SK-N-SH treated with all-trans-retinoic acid at 6 μM for 48 hours (cell line): Measurements from ENCODE around the gene MCM10.
"Not testable (repeated sequence)": the region's sequence is repeated elsewhere in the genome, so short reads cannot be mapped to it uniquely, and the experiment has no call there.

Experiments used
- ATAC-seq: fragments of 200-7000 bp; cut with Tn5 transposase; 3 replicates; pipeline ENCODE4 v1.9.1; 2020; ENCODE audit warnings: mild to moderate bottlenecking, moderate library complexity
- ARNTL ChIP-seq: fragments of 450-650 bp; formaldehyde crosslinking; IDR thresholded peaks from 2 replicates; pipeline ENCODE4 v1.5.0; 2020; ENCODE audit warnings: low read depth, mild to moderate bottlenecking, moderate library complexity, borderline replicate concordance
- BACH2 ChIP-seq: fragments of 250-450 bp; sonication (Bioruptor Pico); IDR thresholded peaks from 2 replicates; pipeline ENCODE4 v1.9.0; 2021; ENCODE audit warnings: mild to moderate bottlenecking, borderline replicate concordance
- CREB5 ChIP-seq: fragments of 250-450 bp; sonication (Bioruptor Pico); IDR thresholded peaks from 2 replicates; pipeline ENCODE4 v1.5.1; 2020; ENCODE audit warnings: low read depth, mild to moderate bottlenecking, moderate library complexity
- CSDC2 ChIP-seq: fragments of 250-450 bp; sonication (Bioruptor Pico); IDR thresholded peaks from 2 replicates; pipeline ENCODE4 v1.5.0; 2020; ENCODE audit warnings: mild to moderate bottlenecking, moderate library complexity
- GLIS3 ChIP-seq: fragments of 250-450 bp; sonication (Bioruptor Pico); IDR thresholded peaks from 2 replicates; pipeline ENCODE4 v1.5.0; 2020; ENCODE audit warnings: mild to moderate bottlenecking, moderate library complexity
- PATZ1 ChIP-seq: fragments of 250-450 bp; sonication (Bioruptor Pico); IDR thresholded peaks from 2 replicates; pipeline ENCODE4 v1.8.0; 2020; ENCODE audit warnings: mild to moderate bottlenecking, moderate library complexity, borderline replicate concordance
- RARB ChIP-seq: fragments of 250-450 bp; sonication (Bioruptor Pico); IDR thresholded peaks from 2 replicates; pipeline ENCODE4 v1.8.0; 2021; ENCODE audit warnings: mild to moderate bottlenecking, moderate library complexity
- SNAI2 ChIP-seq: fragments of 250-450 bp; sonication (Bioruptor Pico); IDR thresholded peaks from 2 replicates; pipeline ENCODE4 v1.5.0; 2020; ENCODE audit warnings: mild to moderate bottlenecking, moderate library complexity
- TCF4 ChIP-seq: fragments of 250-450 bp; sonication (Bioruptor Pico); IDR thresholded peaks from 2 replicates; pipeline ENCODE4 v1.8.0; 2021; ENCODE audit warnings: mild to moderate bottlenecking, moderate library complexity, borderline replicate concordance
- ZFP30 ChIP-seq: fragments of 450-650 bp; formaldehyde crosslinking; IDR thresholded peaks from 2 replicates; pipeline ENCODE4 v1.5.0; 2022; ENCODE audit warnings: mild to moderate bottlenecking, moderate library complexity
- ZNF565 ChIP-seq: fragments of 450-650 bp; formaldehyde crosslinking; conservative IDR thresholded peaks from 2 replicates; pipeline ENCODE4 v1.5.0; 2020; ENCODE audit warnings: low read depth, mild to moderate bottlenecking, moderate library complexity
- ZNF70 ChIP-seq: fragments of 450-650 bp; formaldehyde crosslinking; IDR thresholded peaks from 2 replicates; pipeline ENCODE4 v1.5.0; 2020; ENCODE audit warnings: mild to moderate bottlenecking, moderate library complexity
- ZNF8 ChIP-seq: fragments of 450-650 bp; formaldehyde crosslinking; IDR thresholded peaks from 2 replicates; pipeline ENCODE4 v1.5.0; 2020; ENCODE audit warnings: mild to moderate bottlenecking, moderate library complexity
- TF ChIP-seq, protein P1 (sequence below): fragments of 250-450 bp; sonication (Bioruptor Pico); IDR thresholded peaks from 2 replicates; pipeline ENCODE4 v1.5.1; 2021; ENCODE audit warnings: mild to moderate bottlenecking, moderate library complexity
- TF ChIP-seq, protein P2 (sequence below): fragments of 250-450 bp; sonication (Bioruptor Pico); IDR thresholded peaks from 2 replicates; pipeline ENCODE4 v1.5.0; 2020; ENCODE audit warnings: mild to moderate bottlenecking, moderate library complexity
- TF ChIP-seq, protein P3 (sequence below): fragments of 250-450 bp; sonication (Bioruptor Pico); IDR thresholded peaks from 2 replicates; pipeline ENCODE4 v1.8.0; 2021; ENCODE audit warnings: low read depth, mild to moderate bottlenecking, moderate library complexity, borderline replicate concordance

Gene MCM10

GRCh38 chr10:13239923-13240322 lies 78.6 kb downstream of the MCM10 start:
- ATAC-seq, result no peak
- TF ChIP-seq, protein P1, sequence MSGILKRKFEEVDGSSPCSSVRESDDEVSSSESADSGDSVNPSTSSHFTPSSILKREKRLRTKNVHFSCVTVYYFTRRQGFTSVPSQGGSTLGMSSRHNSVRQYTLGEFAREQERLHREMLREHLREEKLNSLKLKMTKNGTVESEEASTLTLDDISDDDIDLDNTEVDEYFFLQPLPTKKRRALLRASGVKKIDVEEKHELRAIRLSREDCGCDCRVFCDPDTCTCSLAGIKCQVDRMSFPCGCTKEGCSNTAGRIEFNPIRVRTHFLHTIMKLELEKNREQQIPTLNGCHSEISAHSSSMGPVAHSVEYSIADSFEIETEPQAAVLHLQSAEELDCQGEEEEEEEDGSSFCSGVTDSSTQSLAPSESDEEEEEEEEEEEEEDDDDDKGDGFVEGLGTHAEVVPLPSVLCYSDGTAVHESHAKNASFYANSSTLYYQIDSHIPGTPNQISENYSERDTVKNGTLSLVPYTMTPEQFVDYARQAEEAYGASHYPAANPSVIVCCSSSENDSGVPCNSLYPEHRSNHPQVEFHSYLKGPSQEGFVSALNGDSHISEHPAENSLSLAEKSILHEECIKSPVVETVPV (CRISPR knock-in tag), result no peak
- no peak for TF ChIP-seq GLIS3
- TF ChIP-seq, protein P2, sequence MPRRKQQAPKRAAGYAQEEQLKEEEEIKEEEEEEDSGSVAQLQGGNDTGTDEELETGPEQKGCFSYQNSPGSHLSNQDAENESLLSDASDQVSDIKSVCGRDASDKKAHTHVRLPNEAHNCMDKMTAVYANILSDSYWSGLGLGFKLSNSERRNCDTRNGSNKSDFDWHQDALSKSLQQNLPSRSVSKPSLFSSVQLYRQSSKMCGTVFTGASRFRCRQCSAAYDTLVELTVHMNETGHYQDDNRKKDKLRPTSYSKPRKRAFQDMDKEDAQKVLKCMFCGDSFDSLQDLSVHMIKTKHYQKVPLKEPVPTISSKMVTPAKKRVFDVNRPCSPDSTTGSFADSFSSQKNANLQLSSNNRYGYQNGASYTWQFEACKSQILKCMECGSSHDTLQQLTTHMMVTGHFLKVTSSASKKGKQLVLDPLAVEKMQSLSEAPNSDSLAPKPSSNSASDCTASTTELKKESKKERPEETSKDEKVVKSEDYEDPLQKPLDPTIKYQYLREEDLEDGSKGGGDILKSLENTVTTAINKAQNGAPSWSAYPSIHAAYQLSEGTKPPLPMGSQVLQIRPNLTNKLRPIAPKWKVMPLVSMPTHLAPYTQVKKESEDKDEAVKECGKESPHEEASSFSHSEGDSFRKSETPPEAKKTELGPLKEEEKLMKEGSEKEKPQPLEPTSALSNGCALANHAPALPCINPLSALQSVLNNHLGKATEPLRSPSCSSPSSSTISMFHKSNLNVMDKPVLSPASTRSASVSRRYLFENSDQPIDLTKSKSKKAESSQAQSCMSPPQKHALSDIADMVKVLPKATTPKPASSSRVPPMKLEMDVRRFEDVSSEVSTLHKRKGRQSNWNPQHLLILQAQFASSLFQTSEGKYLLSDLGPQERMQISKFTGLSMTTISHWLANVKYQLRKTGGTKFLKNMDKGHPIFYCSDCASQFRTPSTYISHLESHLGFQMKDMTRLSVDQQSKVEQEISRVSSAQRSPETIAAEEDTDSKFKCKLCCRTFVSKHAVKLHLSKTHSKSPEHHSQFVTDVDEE (CRISPR knock-in tag), result no peak
- no peak for TF ChIP-seq BACH2 (CRISPR knock-in tag)

DNA sequence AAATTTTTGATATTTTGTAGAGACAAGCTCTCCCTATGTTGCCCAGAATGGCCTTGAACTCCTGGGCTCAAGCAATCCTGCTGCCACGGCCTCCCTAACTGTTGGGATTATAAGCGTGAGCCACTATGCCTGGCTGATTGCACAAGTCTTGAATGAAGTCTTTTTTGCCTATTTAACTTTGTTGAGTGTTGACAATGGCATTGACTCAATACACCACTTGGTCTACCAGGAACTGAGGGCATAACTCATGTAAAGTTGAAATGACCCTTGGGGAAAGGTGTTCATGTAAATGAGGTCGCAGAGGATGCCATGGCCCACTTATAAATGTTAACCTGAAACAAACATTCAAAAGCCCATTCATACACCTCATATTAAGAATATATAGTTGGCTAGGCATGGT lies 80.3 kb downstream of the MCM10 start:
- ATAC-seq, result no peak
- TF ChIP-seq ZNF70 (CRISPR knock-in tag) (no peak), CSDC2 (no peak), ZFP30 (CRISPR knock-in tag) (no peak), RARB (no peak)

GRCh38 chr10:13242260-13242659 lies 80.9 kb downstream of the MCM10 start:
- ATAC-seq, result not testable (repeated sequence)

- ATAC-seq, result no peak
- TF ChIP-seq SNAI2 (CRISPR knock-in tag) (no peak), ARNTL (CRISPR knock-in tag) (no peak)
These were observed 85.9 kb downstream of the MCM10 start for GRCh38 chr10:13247246-13247645.

- no peak for TF ChIP-seq ARNTL (CRISPR knock-in tag)
- TF ChIP-seq ZNF70 (CRISPR knock-in tag), result no peak
- TF ChIP-seq PATZ1, result no peak
- no peak for TF ChIP-seq CREB5 (CRISPR knock-in tag)
- TF ChIP-seq ZNF8 (CRISPR knock-in tag), result no peak
- TF ChIP-seq TCF4 (CRISPR knock-in tag), result no peak
- no peak for TF ChIP-seq ZFP30 (CRISPR knock-in tag)
- TF ChIP-seq, protein P1 (CRISPR knock-in tag), result no peak
- no peak for ATAC-seq
These were observed 86.4 kb downstream of the MCM10 start for GRCh38 chr10:13247784-13248183.

DNA sequence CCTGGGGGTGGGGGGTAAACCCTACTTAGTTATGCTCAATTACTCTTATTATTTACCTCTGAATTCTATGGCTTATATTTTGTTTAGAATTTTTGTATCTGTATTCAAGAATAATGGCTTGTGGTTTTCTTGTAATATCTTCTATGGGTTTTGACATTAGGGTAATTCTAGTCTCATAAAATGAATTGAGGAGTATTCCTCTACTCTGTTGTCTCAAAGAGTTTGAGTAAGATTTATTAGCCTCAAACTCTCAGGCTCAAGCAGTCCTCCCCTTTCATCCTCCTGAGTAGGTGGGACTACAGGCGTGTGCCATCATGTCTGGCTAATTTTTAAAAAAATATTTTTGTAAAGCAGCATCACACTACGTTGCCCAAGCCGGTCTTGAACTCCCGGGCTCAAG lies 92.4 kb downstream of the MCM10 start:
- no peak for ATAC-seq
- no peak for TF ChIP-seq ZNF565
- TF ChIP-seq ZFP30 (CRISPR knock-in tag), result no peak
- TF ChIP-seq, protein P3, sequence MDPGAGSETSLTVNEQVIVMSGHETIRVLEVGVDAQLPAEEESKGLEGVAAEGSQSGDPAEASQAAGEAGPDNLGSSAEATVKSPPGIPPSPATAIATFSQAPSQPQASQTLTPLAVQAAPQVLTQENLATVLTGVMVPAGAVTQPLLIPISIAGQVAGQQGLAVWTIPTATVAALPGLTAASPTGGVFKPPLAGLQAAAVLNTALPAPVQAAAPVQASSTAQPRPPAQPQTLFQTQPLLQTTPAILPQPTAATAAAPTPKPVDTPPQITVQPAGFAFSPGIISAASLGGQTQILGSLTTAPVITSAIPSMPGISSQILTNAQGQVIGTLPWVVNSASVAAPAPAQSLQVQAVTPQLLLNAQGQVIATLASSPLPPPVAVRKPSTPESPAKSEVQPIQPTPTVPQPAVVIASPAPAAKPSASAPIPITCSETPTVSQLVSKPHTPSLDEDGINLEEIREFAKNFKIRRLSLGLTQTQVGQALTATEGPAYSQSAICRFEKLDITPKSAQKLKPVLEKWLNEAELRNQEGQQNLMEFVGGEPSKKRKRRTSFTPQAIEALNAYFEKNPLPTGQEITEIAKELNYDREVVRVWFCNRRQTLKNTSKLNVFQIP (CRISPR knock-in tag), result no peak
- TF ChIP-seq, protein P2 (CRISPR knock-in tag), result no peak
